AG10803 (cell line): ENCODE measurements around the gene SFXN2.
"Not testable (repeated sequence)": the region's sequence is repeated elsewhere in the genome, so short reads cannot be mapped to it uniquely, and the experiment has no call there.

Source experiments
- DNase-seq: peaks from one replicate; pipeline ENCODE4 v3.0.0; 2010; ENCODE audit warnings: low read depth
- H3K4me3 ChIP-seq: 2 replicates; pipeline ENCODE4 v1.5.1; 2011; ENCODE audit warnings: mild to moderate bottlenecking, low read length, control low read depth
- TF ChIP-seq, protein P1 (sequence below): conservative IDR thresholded peaks from 2 replicates; pipeline ENCODE4 v1.5.1; 2011; ENCODE audit warnings: mild to moderate bottlenecking, low read length, control low read depth, inconsistent platforms

The SFXN2 gene

DNA sequence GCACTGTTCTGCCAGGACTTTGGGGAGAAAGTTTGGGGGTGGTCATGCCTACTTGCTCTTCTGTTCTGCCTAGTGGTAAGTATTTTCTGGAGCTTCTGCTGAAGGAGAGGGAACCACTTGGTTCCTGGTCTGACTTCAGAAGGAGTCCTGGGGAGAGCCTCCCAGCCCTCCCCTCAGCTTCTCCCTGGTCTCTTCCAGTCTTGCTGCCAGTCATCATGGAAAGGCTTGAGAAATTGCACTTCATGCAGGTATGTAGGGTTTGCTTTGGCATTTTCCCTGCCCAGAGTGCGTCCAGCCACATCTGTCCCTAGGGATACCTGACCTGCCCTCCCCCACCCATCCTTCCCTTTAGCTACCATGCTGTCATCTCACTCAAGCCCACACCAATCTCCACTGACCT is 18.2 kb downstream of the SFXN2 start:
- H3K4me3 ChIP-seq, result no peak overlapping the region
- no peak for DNase-seq
- TF ChIP-seq, protein P1, sequence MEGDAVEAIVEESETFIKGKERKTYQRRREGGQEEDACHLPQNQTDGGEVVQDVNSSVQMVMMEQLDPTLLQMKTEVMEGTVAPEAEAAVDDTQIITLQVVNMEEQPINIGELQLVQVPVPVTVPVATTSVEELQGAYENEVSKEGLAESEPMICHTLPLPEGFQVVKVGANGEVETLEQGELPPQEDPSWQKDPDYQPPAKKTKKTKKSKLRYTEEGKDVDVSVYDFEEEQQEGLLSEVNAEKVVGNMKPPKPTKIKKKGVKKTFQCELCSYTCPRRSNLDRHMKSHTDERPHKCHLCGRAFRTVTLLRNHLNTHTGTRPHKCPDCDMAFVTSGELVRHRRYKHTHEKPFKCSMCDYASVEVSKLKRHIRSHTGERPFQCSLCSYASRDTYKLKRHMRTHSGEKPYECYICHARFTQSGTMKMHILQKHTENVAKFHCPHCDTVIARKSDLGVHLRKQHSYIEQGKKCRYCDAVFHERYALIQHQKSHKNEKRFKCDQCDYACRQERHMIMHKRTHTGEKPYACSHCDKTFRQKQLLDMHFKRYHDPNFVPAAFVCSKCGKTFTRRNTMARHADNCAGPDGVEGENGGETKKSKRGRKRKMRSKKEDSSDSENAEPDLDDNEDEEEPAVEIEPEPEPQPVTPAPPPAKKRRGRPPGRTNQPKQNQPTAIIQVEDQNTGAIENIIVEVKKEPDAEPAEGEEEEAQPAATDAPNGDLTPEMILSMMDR, result no peak

DNA sequence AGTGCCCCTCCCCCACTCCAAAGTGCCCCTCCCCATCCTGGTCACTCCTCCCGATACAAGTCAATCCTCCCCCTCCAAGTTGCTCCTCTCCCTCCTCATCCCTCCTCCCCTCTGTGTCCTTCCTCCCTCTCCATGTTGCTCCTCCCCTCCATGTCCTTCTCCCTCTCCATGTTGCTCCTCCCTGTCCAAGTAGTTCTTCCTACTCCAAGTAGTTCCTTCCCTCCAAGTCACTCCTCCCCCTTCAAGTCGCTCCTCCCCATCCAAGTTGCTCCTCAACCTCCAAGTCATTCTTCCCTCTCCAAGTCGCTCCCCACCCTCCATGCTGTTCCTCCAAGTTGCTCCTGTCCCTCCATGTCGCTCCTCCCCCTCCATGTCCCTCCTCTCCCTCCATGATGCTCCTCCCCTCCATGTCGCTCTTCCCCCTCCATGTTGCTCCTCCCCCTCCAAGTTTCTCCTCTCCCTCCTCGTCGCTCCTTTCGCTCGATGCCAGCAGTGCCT is 20.7 kb downstream of the SFXN2 start:
- TF ChIP-seq, protein P1, result no peak
- H3K4me3 ChIP-seq, result no peak overlapping the region
- DNase-seq, result peak; percentile 27

DNA sequence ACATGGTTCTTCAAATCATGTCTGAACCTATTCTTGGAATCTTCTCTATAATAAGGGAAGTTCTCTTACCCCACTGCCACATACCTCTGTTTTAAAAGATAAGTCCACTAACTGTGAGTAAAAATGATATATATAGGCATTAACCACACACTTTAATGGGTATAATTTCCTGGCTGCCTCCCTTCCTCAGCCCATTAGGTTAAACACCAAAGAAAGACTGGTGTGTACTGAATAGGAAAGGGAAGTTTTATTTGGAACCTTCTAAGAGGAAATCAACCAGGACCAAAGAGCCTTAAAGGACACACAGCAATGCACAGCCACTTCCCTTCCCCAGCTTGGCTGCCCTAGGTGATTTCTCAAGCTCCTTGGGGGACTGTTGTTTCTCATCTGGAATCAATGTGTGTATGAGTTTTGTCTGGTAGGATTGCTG is 24.3 kb downstream of the SFXN2 start:
- H3K4me3 ChIP-seq, result no peak overlapping the region
- peak; percentile 56 for DNase-seq
- TF ChIP-seq, protein P1, result no peak

DNA sequence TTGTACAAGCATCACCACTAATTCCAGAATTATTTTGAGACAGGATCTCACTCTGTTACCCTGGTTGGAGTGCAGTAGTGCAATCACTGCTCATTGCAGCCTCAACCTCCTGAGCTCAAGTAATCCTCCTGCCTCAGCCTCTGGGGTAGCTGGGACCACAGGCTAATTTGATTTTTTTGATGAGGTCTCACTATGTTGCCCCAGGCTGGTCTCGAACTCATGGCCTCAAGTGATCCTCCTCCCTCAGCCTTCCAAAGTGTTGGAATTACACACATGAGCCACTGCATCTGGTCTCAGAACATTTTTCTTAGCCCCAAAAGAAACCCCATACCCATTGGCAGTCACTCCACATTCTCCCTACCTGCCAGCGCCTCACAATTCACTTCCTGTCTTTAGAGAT is 25.8 kb downstream of the SFXN2 start:
- DNase-seq, result no peak
- TF ChIP-seq, protein P1, result no peak
- no peak overlapping the region for H3K4me3 ChIP-seq

DNA sequence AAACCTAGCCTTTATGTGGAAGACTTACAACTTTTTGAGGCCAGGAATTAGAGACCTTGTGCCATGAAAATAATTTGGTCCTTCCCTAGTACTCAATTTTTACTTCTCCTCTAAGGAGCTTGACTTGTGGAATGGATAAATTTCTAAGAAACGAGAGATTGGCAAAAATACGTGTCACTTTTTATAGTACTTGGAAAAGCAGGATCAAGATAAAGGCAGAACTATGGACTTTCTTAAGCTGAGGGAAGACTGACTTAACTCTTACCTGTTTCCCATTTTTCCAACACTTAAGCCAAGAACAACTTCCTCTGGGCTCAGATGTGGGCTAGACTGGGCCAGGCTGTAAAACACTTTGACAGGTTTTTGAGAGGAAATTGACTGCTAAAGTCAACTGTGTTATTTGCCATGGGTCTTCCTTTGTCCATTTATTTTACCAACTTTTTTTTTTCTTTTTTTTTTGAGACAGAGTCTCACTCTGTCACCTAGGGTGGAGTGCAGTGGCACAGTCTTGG is 27.3 kb downstream of the SFXN2 start:
- TF ChIP-seq, protein P1, result no peak
- no peak overlapping the region for H3K4me3 ChIP-seq
- DNase-seq, result no peak

DNA sequence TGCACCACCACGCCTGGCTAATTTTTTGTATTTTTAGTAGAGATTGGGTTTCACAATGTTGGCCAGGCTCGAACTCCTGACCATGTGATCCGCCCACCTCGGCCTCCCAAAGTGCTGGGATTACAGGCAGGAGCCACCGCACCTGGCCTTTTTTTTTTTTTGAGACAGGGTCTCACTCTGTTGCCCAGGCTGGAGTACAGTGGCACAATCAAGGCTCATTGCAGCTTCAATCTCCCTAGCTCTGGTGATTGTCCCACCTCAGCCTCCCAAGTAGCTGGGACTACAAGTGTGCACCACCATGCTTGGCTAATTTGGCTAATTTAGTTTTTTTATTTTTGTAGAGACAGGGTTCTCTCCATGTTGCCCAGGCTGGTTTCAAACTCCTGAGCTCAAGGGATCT is 27.9 kb downstream of the SFXN2 start:
- DNase-seq, H3K4me3 ChIP-seq: not testable (repeated sequence)

DNA sequence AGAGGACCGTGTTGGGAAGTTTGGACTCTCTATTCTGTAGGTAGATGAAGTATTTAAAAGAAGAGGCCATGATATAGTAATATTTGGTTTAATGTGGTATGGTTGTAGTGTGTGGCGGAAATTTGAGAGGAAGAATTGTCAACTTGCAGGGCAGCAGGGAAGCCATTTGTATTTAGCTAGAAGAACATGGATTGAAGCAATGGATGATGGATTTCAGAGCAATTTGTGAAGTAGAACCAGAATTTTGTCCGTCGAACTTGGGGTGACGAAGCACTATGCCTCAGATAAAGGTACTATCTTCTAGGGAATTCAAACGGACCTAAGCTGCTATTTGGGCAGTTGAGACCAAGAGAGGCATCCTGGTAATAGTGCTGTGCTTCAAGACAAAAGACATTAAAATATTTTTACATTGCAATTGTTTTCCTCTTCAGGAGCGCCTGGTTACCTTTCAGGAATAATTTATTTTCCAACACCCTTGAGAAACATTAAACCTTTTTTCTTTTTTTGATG is 28.7 kb downstream of the SFXN2 start:
- TF ChIP-seq, protein P1, result no peak
- peak overlapping the region; percentile 15; the same call in 1 of the 2 replicates for H3K4me3 ChIP-seq
- DNase-seq, result no peak
